ENCODE measurements around the gene LMF2. TPM values are rescaled to one million over a fixed set of nuclear protein-coding genes. Genes with fewer than 3 reads are reported as not detected.

Gene LMF2
- total and polyA plus RNA-seq, 2 of the 8 experiments (the other 6 are each of a cell fraction or from before 2014, with no cell fraction given), result 34.3 to 62.9 TPM

DNA sequence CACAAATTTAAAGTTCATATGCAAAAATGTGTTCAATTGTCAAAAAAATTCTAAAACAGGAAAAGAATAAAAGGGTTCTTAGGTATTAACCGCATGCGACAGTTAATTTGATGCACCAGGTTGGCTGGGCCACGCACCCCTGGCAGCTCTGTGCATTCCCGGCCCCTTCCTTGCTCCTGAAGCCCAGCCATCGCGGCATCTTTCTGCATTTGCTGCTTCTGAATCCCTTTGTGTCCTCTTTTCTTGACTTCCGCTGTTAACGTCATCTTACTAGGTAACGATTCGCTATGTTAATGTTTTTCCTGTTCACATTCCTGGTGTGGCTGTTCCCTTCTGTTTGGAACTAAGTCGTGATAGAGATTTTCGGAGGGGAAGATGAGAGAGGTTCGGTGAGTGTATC is 30.3 kb upstream of the LMF2 start:
- Histone ChIP-seq H2AFZ (ENCODE audit: low read length) (no peak overlapping the region), H4K8ac (ENCODE audit: extremely low read depth, insufficient read depth, low read length) (no peak overlapping the region), H3K14ac (ENCODE audit: insufficient read length) (no peak overlapping the region), H2BK12ac (ENCODE audit: low read depth, low read length) (no peak overlapping the region), H3K9ac (replicated peaks in 1 of 4; ENCODE audit: extremely low read depth in 1 of 4, low read depth in 3 of 4, low read length in 3 of 4) (no peak overlapping the region), H2BK120ac (replicated peaks; ENCODE audit: low read depth, low read length) (no peak overlapping the region), H3K27ac (ENCODE audit: low read depth, low read length) (no peak overlapping the region), H3K23me2 (ENCODE audit: low read depth, low read length) (no peaks in the 10 kb centered on the region), H3K36me3 (ENCODE audit: control insufficient read depth in 2 of 4, insufficient read depth in 4 of 4, low read length in 3 of 4) (no peaks in the 10 kb centered on the region), H4K20me1 (replicated peaks in 1 of 2; ENCODE audit: control insufficient read depth in 1 of 2, insufficient read depth in 2 of 2, low read length in 2 of 2) (no peaks in the 10 kb centered on the region), H3K23ac (ENCODE audit: insufficient read length) (no peak overlapping the region), H3K18ac (ENCODE audit: extremely low read depth, low read length) (no peak overlapping the region), H3K4me2 (ENCODE audit: insufficient read depth in 1 of 2, low read depth in 2 of 2, low read length in 2 of 2) (no peak overlapping the region), H2BK20ac (ENCODE audit: low read length) (no peak overlapping the region), H3K4ac (replicated peaks; ENCODE audit: insufficient read length, low read depth, low read length) (no peak overlapping the region), H3K27me3 (replicated peaks in 1 of 4; ENCODE audit: control insufficient read depth in 3 of 4, extremely low read depth in 1 of 4, insufficient read depth in 3 of 4, low read length in 3 of 4) (peaks cover 1 to 8% (median 6%) of the 10 kb centered on the region in 4 experiments; a peak in 6 of 7 replicates), H3K9me3 (ENCODE audit: insufficient read depth in 2 of 2, low read depth in 1 of 2, low read length in 1 of 2) (no peaks in the 10 kb centered on the region), H2BK15ac (ENCODE audit: low read length) (no peak overlapping the region), H2BK5ac (ENCODE audit: low read depth, low read length) (no peak overlapping the region), H3K79me2 (ENCODE audit: control insufficient read depth in 1 of 2, insufficient read depth in 2 of 2, low read length in 2 of 2) (no peaks in the 10 kb centered on the region), H3K4me1 (replicated peaks in 1 of 4; ENCODE audit: control insufficient read depth in 3 of 4, insufficient read depth in 4 of 4, low read length in 3 of 4) (no peaks in the 10 kb centered on the region), H3K4me3 (ENCODE audit: extremely low read depth in 1 of 4, insufficient read depth in 2 of 4, low read depth in 3 of 4, low read length in 4 of 4) (no peak overlapping the region), H3K79me1 (ENCODE audit: low read depth, low read length) (no peaks in the 10 kb centered on the region), H4K5ac (ENCODE audit: insufficient read length, low read depth, low read length) (no peak overlapping the region), H2AK5ac (ENCODE audit: low read depth, low read length) (no peak overlapping the region), H4K91ac (replicated peaks; ENCODE audit: insufficient read length, low read length) (no peak overlapping the region), H3K56ac (replicated peaks; ENCODE audit: insufficient read length, low read depth, low read length) (no peak overlapping the region)
- 90 to 100% methylated on average over 3 to 13 of the region's 13 CpGs for WGBS, 2 experiments (ENCODE audit: extremely low coverage in 1 of 2, insufficient coverage in 1 of 2, insufficient read length in 1 of 2, insufficient replicate concordance in 2 of 2, low coverage in 1 of 2, low lambda C conversion rate in 2 of 2, missing lambda C conversion rate in 1 of 2)
- CTCF ChIA-PET (ENCODE audit: partially characterized antibody), result interaction anchor here (0.6 to 6.6 kb wide), 4 partner anchors 9 to 92 kb away, joined by 3 to 36 read pairs (median 3); partner anchors contain the start of gene SCO2
- POLR2A ChIA-PET (ENCODE audit: partially characterized antibody), result no interaction called here
- DNase-seq (ENCODE audit: low read depth in 1 of 2, low spot score in 2 of 2) (no peak), FAIRE-seq (no peak)
- TF ChIP-seq CHD2 (IDR thresholded peaks at IDR 0.05; ENCODE audit: low read length) (no peak), KDM4A (IDR thresholded peaks at IDR 0.05; ENCODE audit: low read depth, low read length, severe bottlenecking) (no peak), EZH2 (IDR thresholded peaks at IDR 0.05; ENCODE audit: low read depth, low read length, severe bottlenecking) (no peak), SIN3A (conservative IDR thresholded peaks at IDR 0.05 in 1 of 2, IDR thresholded peaks at IDR 0.05 in 1 of 2; ENCODE audit: low read depth in 1 of 2, low read length in 2 of 2) (no peak), KDM1A (IDR thresholded peaks at IDR 0.05; ENCODE audit: borderline replicate concordance, low read length) (no peak), SRF (IDR thresholded peaks at IDR 0.05; ENCODE audit: low read depth, low read length) (no peak), ASH2L (IDR thresholded peaks at IDR 0.05; ENCODE audit: low read length) (no peak), TBP (IDR thresholded peaks at IDR 0.05; ENCODE audit: low read depth, low read length) (no peak), YY1 (IDR thresholded peaks at IDR 0.05; ENCODE audit: low read depth, low read length) (no peak), EGR1 (IDR thresholded peaks at IDR 0.05; ENCODE audit: borderline replicate concordance, low read depth, low read length) (no peak)

All from H1 (cell line).